Osteoblast (primary cell): ENCODE data around the gene MSMO1. TPM values are rescaled to one million over a fixed set of nuclear protein-coding genes. Genes with fewer than 3 reads are reported as not detected.

Experiments used
- DNase-seq: peaks from one replicate; pipeline ENCODE4 v3.0.0; 2011; ENCODE audit warnings: low spot score, mixed read lengths; ENCODE audit not compliant: insufficient read length; ENCODE audit errors: missing footprints
- H2AFZ ChIP-seq: 2 replicates; pipeline ENCODE4 v1.6.0; 2011; ENCODE audit warnings: mild to moderate bottlenecking, low read length
- H3K27ac ChIP-seq: 2 replicates; pipeline ENCODE4 v1.5.1; 2011; ENCODE audit warnings: mild to moderate bottlenecking, low read depth, low read length, moderate library complexity
- H3K27me3 ChIP-seq: 2 replicates; pipeline ENCODE4 v1.6.0; 2012; ENCODE audit warnings: mild to moderate bottlenecking, control low read depth, inconsistent platforms, low read length, moderate library complexity; ENCODE audit not compliant: insufficient read depth
- H3K36me3 ChIP-seq: 2 replicates; pipeline ENCODE4 v1.5.1; 2011; ENCODE audit warnings: mild to moderate bottlenecking, low read length, control low read depth, moderate library complexity; ENCODE audit not compliant: insufficient read depth
- H3K4me1 ChIP-seq: 2 replicates; pipeline ENCODE4 v1.5.1; 2011; ENCODE audit warnings: mild to moderate bottlenecking, low read length, control low read depth, moderate library complexity; ENCODE audit not compliant: insufficient read depth
- H3K4me2 ChIP-seq: 2 replicates; pipeline ENCODE4 v1.6.0; 2011; ENCODE audit warnings: mild to moderate bottlenecking, low read length; ENCODE audit not compliant: insufficient read depth
- H3K4me3 ChIP-seq: fragments of 200-600 bp; sonication (generic); 3 replicates; pipeline ENCODE4 v1.5.1; 2012; ENCODE audit warnings: mild to moderate bottlenecking, low read length, inconsistent platforms; ENCODE audit not compliant: insufficient read depth
- H3K79me2 ChIP-seq: 2 replicates; pipeline ENCODE4 v1.6.0; 2012; ENCODE audit warnings: mild to moderate bottlenecking, low read length, control low read depth, inconsistent platforms; ENCODE audit not compliant: insufficient read depth
- H3K9me3 ChIP-seq: 2 replicates; pipeline ENCODE4 v1.5.1; 2011; ENCODE audit warnings: low read depth, low read length, control low read depth
- H4K20me1 ChIP-seq: 2 replicates; pipeline ENCODE4 v1.6.0; 2012; ENCODE audit warnings: mild to moderate bottlenecking, low read length, control low read depth; ENCODE audit not compliant: insufficient read depth
- CTCF ChIP-seq: IDR thresholded peaks from 2 replicates; pipeline ENCODE4 v1.5.1; 2011; ENCODE audit warnings: mild to moderate bottlenecking, low read depth, low read length, moderate library complexity; ENCODE audit errors: extremely low read depth
- total RNA-seq: library from RNA; depleted of rRNA; stranded (reverse); fragments of >200 nt; gene quantifications from 2 replicates; pipeline ENCODE4 v1.2.3, GENCODE V29; 2012

The MSMO1 gene
- total RNA-seq, 1 donor, result 238 TPM

GRCh38 chr4:165360985-165361670 is 33.7 kb downstream of the MSMO1 start:
- DNase-seq, result no peak
- H4K20me1 ChIP-seq, result no peaks in the 10 kb centered on the region
- H3K4me1 ChIP-seq, result no peaks in the 10 kb centered on the region
- peaks cover 13% of the 10 kb centered on the region for H3K27me3 ChIP-seq
- no peak overlapping the region for H3K4me2 ChIP-seq
- H3K9me3 ChIP-seq, result no peaks in the 10 kb centered on the region
- no peak overlapping the region for H3K27ac ChIP-seq
- no peaks in the 10 kb centered on the region for H3K79me2 ChIP-seq
- no peak for TF ChIP-seq CTCF
- no peaks in the 10 kb centered on the region for H3K36me3 ChIP-seq
- no peak overlapping the region for H2AFZ ChIP-seq
- no peak overlapping the region for H3K4me3 ChIP-seq

- Histone ChIP-seq H3K4me1 (no peaks in the 10 kb centered on the region), H3K27me3 (peaks cover 13% of the 10 kb centered on the region), H3K36me3 (no peaks in the 10 kb centered on the region), H3K4me2 (no peak overlapping the region), H3K9me3 (no peaks in the 10 kb centered on the region), H3K27ac (no peak overlapping the region), H3K79me2 (no peaks in the 10 kb centered on the region), H3K4me3 (no peak overlapping the region), H2AFZ (no peak overlapping the region), H4K20me1 (no peaks in the 10 kb centered on the region)
- no peak for TF ChIP-seq CTCF
- DNase-seq, result no peak
Observed at GRCh38 chr4:165361810-165362209, 34.3 kb downstream of the MSMO1 start.

- H3K79me2 ChIP-seq, result no peaks in the 10 kb centered on the region
- no peak for DNase-seq
- H3K27ac ChIP-seq, result no peak overlapping the region
- no peaks in the 10 kb centered on the region for H4K20me1 ChIP-seq
- no peak overlapping the region for H3K4me3 ChIP-seq
- H3K9me3 ChIP-seq, result no peaks in the 10 kb centered on the region
- H3K4me2 ChIP-seq, result no peak overlapping the region
- H2AFZ ChIP-seq, result no peak overlapping the region
- H3K4me1 ChIP-seq, result no peaks in the 10 kb centered on the region
- H3K27me3 ChIP-seq, result peaks cover 4% of the 10 kb centered on the region
- no peak for TF ChIP-seq CTCF
- no peaks in the 10 kb centered on the region for H3K36me3 ChIP-seq
Observed at GRCh38 chr4:165364452-165365080, 37.1 kb downstream of the MSMO1 start.

- H3K36me3 ChIP-seq, result no peaks in the 10 kb centered on the region
- H3K27me3 ChIP-seq, result no peaks in the 10 kb centered on the region
- H3K9me3 ChIP-seq, result no peaks in the 10 kb centered on the region
- no peak overlapping the region for H3K4me2 ChIP-seq
- no peaks in the 10 kb centered on the region for H4K20me1 ChIP-seq
- DNase-seq, result no peak
- H3K4me1 ChIP-seq, result no peaks in the 10 kb centered on the region
- H3K27ac ChIP-seq, result no peak overlapping the region
- TF ChIP-seq CTCF, result no peak
- no peak overlapping the region for H2AFZ ChIP-seq
- H3K79me2 ChIP-seq, result no peaks in the 10 kb centered on the region
- no peak overlapping the region for H3K4me3 ChIP-seq
Observed at GRCh38 chr4:165367040-165367439, 39.6 kb downstream of the MSMO1 start.
